ENCODE measurements around the gene SPACDR.

Gene SPACDR

GRCh38 chr7:100483090-100483721 lies 19.1 kb upstream of the SPACDR start:
- TF ChIP-seq CTCF (IDR thresholded peaks at IDR 0.05; ENCODE audit: low read depth, low read length): peak; percentile 62
- peaks cover 17% of the 10 kb centered on the region for H3K4me1 ChIP-seq
- H3K4me3 ChIP-seq (ENCODE audit: low read depth, low read length): peak overlapping the region; percentile 63
- no peaks in the 10 kb centered on the region for H3K27me3 ChIP-seq
- H3K9me3 ChIP-seq: no peaks in the 10 kb centered on the region
- no peaks in the 10 kb centered on the region for H3K36me3 ChIP-seq
- peak; percentile 80 for DNase-seq

GRCh38 chr7:100482728-100483089 lies 18.6 kb upstream of the SPACDR start:
- peaks cover 17% of the 10 kb centered on the region for H3K4me1 ChIP-seq

GRCh38 chr7:100481466-100481865 lies 17.4 kb upstream of the SPACDR start:
- TF ChIP-seq CTCF (IDR thresholded peaks at IDR 0.05; ENCODE audit: low read depth, low read length): no peak
- DNase-seq: no peak
- H3K27me3 ChIP-seq: no peaks in the 10 kb centered on the region
- no peaks in the 10 kb centered on the region for H3K9me3 ChIP-seq
- no peak overlapping the region for H3K4me3 ChIP-seq (ENCODE audit: low read depth, low read length)
- H3K36me3 ChIP-seq: peaks cover 7% of the 10 kb centered on the region
- H3K4me1 ChIP-seq: peaks cover 17% of the 10 kb centered on the region

More at GRCh38 chr7:100482728-100483089, 18.6 kb upstream of the SPACDR start:
- Histone ChIP-seq H3K4me3 (ENCODE audit: low read depth, low read length) (peak overlapping the region; percentile 57), H3K27me3 (no peaks in the 10 kb centered on the region), H3K9me3 (no peaks in the 10 kb centered on the region), H3K36me3 (no peaks in the 10 kb centered on the region)
- no peak for TF ChIP-seq CTCF (IDR thresholded peaks at IDR 0.05; ENCODE audit: low read depth, low read length)
- DNase-seq: no peak

- no peaks in the 10 kb centered on the region for H3K9me3 ChIP-seq
- peaks cover 3% of the 10 kb centered on the region; the same call in 1 of the 2 replicates for H3K4me1 ChIP-seq
- no peaks in the 10 kb centered on the region for H3K27me3 ChIP-seq
- DNase-seq: peak; percentile 97
- H3K36me3 ChIP-seq: peaks cover 9% of the 10 kb centered on the region
- peak within 1 kb of the TSS; percentile 91 for H3K4me3 ChIP-seq (ENCODE audit: low read depth, low read length)
- TF ChIP-seq CTCF (IDR thresholded peaks at IDR 0.05; ENCODE audit: low read depth, low read length): no peak
Observed at GRCh38 chr7:100478958-100479660, 15.0 kb upstream of the SPACDR start, which contains the start of gene TSC22D4. Gene TSC22D4 (minus strand): TSS chr7:100479214. CDS start chr7:100478038, 1,176 bp downstream.

- no peak for DNase-seq
- H3K9me3 ChIP-seq: no peaks in the 10 kb centered on the region
- peaks cover 13% of the 10 kb centered on the region for H3K36me3 ChIP-seq
- no peak for TF ChIP-seq CTCF (IDR thresholded peaks at IDR 0.05; ENCODE audit: low read depth, low read length)
- H3K4me1 ChIP-seq: peaks cover 3% of the 10 kb centered on the region
- no peaks in the 10 kb centered on the region for H3K27me3 ChIP-seq
- peak overlapping the region; percentile 91 for H3K4me3 ChIP-seq (ENCODE audit: low read depth, low read length)
Observed at GRCh38 chr7:100477871-100478267, 13.8 kb upstream of the SPACDR start.

Data from BE2C (cell line).